Measurements from ENCODE around the gene FIBIN.

DNA sequence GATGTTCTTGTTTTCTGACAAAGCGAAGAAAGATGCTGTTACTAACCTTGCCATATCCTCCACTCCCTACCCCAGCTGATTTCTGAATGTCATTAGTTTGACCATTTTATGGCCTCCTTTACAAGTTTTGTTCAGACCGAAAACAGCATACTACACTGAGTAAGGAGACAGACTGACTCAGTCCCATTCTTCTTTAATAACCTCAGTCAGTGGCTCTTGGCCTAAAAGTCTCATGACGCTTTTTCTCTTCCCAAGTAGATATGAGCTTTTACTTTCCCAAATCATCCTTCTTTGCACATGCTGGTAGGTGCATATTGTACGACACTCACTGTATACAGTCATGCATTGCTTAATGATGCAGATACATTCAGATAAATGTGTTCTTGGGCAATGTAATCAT, 8.0 kb upstream of the FIBIN start:
- TF ChIP-seq, protein P1, sequence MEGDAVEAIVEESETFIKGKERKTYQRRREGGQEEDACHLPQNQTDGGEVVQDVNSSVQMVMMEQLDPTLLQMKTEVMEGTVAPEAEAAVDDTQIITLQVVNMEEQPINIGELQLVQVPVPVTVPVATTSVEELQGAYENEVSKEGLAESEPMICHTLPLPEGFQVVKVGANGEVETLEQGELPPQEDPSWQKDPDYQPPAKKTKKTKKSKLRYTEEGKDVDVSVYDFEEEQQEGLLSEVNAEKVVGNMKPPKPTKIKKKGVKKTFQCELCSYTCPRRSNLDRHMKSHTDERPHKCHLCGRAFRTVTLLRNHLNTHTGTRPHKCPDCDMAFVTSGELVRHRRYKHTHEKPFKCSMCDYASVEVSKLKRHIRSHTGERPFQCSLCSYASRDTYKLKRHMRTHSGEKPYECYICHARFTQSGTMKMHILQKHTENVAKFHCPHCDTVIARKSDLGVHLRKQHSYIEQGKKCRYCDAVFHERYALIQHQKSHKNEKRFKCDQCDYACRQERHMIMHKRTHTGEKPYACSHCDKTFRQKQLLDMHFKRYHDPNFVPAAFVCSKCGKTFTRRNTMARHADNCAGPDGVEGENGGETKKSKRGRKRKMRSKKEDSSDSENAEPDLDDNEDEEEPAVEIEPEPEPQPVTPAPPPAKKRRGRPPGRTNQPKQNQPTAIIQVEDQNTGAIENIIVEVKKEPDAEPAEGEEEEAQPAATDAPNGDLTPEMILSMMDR (IDR thresholded peaks at IDR 0.05), result no peak
- TF ChIP-seq POLR2A (IDR thresholded peaks at IDR 0.05), result no peak

Data from heart left ventricle (tissue), 13 donors.